Activated effector memory CD4-positive, alpha-beta T cell treated with Interleukin-2 at 50 U/mL for 16 hours (primary cell): ENCODE data around the gene TMED7.

Experiments
- DNase-seq: peaks from one replicate; pipeline ENCODE4 v3.0.0-alpha.2; 2020

TMED7 gene

DNA sequence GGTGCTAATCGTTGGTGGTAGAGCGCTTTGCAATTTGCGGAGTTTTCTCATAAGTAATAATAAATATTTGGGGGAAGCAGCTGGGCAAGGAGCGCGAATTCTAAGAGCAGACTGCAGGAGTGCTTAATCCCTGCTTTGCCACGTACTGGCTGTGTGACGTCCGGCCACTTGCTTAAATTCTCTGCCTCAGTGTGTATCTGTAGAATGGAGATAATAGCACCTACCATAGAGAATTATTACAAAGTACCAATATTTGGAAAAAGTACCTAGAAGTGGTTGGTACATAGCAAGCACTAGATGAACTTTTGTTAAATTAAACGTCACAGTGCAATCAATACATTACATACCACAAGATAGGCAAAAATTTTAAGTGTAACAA, 598 bp upstream of the TMED7 start:
- DNase-seq = no peak

DNA sequence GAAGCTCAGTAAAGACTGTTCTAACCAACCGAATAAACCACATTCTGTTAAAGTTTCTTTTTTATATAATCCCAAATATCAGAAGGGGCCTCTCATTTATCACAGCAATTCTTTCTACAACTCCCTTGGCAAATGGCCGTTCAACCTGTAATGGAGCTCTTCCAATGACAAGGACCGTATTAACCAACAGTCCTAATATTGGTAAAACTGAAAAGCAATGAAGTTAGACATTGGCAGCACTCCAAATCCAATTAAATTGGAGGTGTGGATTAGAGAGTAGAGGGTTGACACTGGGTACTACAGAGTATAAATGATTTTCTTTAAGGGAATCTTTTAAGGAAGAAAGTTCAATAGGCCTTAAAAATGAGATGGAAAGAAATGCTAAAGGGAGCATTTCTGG, 842 bp downstream of the TMED7 start:
- no peak for DNase-seq

DNA sequence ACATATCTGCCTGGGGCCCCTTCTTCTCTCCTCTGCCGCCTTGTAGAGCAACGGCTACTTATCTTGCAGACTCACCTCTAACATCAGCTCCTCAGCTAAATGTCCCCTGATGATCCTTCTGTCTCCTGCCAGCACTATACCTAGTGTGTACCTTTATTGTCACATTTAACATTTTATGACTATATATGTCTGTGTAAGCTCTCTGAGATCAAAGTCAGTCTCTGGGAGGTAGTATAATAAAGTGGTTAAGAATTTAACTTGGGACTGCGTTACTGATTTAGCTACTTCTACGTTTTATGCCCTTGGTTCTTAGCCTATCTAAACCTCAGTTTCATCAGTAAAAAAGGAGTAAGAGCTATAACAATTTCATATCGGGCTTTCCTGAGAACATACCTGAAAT, 2.2 kb downstream of the TMED7 start:
- DNase-seq = no peak

DNA sequence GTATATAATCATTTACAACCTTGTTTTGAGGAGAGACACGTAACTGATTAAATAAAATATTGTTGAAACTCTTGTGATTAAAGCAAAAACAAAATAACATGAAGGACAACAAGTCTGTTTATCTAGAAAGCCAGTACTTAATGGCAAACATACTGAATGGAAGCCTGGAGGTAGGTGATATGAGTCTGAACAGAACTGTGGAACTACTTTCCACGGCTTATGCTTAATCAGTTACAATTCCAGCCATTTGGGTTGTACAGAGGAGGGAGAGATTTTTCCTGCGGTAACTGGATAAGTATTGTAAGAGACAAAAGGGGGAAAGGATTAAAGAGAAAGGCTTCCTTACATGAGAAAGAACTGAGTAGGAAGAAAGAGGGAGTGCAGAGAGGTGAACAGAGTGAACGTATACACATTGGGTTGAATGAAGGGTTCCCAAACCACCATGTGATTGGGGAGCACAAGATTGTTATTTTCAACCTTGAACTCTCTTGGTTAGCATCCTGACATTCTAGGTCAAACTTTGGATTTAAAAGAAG, 4.4 kb downstream of the TMED7 start:
- no peak for DNase-seq

DNA sequence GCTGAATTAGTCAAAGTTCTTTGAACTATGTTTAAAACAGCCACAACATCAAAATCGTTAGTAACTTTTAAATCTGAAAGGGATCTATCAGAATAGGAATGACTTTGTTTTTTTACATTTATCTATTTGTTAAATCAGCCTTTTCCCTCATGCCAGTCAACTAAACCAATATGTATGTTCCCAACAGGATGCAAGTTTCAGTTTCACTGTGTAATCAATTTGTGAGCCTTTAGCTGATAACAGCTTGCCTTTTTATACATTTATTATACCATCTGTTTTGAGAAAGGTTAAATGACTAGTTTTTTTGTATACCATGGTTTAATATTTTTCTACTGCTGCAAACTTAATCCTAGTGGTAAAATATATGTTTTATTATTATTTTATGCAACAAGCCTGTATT, 8.9 kb downstream of the TMED7 start:
- DNase-seq = no peak

DNA sequence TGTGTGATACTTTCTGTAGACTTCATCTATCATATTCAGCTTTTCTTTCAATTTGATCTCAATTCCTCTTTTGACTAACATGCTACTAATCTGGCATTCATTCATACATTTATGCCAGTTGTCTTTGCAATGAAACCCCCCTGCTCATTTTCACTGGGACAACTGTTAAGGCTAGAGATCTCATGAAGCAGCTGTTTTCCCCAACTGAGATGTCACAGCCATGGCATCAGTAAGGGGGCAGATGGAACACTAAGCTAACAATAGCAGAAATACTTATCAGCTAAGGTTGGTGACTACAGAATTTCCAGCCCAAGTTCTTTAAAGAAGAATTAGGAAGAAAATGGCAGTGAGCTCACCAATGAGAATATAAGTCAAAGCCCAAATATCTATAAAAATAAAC, 9.4 kb downstream of the TMED7 start:
- DNase-seq = no peak

DNA sequence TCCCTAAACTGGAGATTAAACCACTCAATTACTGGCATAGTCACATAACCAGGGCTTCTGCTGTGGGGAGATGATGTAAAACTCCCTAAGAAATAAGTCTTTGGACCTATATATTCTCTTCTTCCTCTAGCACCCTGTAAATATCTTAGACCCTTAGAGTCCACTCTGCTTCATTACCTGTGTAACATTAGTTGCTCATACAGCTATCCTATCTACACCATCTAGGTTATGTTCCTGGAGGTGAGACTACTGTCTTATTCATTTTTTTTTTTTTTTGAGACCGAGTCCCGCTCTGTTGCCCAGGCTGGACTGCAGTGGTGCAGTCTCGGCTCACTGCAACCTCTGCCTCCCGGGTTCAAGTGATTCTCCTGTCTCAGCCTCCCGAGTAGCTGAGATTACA, 14.0 kb downstream of the TMED7 start:
- DNase-seq = no peak

DNA sequence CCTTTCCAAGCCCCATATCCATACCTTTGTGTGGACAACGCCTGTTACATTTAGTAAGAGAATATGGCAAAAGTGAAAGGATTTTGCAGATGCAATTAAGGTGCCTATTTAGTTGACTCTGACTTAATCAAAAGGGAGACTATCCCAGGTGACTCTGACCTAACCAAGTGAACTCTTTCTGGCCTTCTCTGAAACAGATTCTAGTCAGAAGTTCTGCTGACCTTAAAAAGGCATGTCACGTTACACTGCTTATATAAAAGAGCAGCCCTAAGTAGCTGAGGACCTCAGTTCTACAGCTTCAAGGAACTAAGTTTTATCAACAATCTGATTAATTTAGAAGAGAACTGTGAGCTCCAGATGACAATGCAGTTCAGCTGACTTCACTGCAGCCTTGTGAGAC, 17.9 kb downstream of the TMED7 start:
- DNase-seq = no peak

DNA sequence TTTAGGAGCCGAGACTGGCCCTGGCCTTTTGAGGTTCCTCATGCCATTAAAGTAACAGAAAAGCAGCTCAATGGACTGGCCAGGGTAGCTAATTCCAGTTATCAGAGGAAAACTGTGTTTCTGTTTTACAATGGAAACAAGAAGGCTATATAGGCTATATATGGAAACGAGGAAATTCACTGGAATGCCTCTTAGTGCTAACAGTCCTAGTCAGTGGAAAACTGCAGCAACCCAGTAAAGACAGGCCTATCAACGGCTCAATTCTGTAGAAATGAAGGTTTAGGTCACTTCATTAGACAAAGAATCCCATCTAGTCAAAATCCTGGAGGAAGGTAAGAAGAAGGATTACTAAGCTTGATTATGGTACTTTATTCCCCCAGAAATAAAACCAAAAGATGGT, 20.4 kb downstream of the TMED7 start:
- no peak for DNase-seq

DNA sequence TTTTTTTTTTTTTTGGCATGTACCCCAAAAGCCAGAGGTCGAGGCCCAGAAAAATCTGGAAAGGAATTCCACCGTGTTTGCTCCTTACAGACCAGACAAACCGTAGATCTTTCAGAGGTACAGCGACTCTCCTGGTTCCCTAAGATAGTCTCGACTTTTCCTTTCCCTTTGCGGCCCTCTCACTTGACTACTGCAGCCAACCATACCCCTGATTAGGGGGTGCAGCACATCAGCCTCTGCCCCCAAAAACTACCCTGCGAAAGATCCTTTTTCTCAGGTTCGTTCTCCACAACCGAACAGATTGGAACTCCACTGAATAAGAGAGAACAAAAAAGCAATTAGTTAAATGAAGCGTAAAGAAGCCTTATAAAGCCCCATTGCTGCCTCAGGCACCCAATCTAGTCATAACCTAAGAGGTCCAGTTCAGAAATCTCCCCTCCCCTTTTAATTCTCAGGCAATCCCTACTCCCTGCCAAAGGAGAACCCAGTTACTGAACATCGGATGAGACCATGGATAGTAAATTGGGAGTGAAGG, 23.2 kb downstream of the TMED7 start:
- DNase-seq = no peak

DNA sequence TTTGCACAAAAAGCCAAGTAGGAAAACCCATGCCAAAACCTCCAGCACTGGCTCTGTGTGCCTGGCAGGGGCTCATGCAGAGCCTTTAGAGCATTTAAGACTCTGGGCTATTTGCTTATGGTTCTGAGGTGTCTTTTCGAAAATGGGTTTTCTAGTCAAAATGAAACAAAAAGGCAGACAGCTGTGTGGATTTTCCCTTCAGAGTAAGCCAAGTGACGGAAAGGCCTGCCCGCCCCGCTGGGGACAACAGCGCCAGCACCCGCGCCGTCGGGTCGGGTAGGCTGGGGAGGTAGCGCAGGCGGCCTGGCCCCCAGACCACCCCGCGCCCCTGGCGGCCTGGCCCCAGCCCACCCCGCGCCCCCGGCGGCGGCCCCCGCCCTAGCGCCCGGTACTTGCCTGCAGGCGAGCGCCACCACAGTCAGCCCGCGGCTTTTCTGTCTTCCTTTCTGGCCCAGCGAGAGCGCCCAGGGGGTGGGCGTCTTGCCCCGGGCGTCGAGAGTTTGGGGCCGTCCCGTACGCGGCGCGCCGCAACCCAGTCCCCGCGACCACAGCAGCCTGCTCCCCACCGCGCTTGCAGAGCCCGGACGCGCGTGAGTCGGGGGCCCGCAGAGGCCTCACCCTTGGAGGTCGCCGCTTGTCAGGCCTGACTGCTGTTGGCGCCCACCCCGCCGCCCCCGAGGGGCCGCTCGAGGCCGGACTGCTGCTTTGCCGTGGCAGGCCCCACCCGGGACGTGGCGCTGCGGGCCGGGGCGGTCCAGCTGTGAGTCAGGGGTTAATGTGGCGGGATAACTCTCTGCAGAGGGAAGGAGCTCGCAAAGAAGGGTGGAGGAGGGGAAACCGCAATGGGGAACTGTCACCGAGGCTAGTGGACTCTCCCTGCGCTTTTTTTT, 23.9 kb downstream of the TMED7 start, which contains the start of gene TICAM2:
TSS of gene TICAM2 (minus strand) at position 779 of the 890 bp plus-strand sequence. CDS start 21,223 bp downstream, outside the sequence.
- peak; percentile 42 for DNase-seq

DNA sequence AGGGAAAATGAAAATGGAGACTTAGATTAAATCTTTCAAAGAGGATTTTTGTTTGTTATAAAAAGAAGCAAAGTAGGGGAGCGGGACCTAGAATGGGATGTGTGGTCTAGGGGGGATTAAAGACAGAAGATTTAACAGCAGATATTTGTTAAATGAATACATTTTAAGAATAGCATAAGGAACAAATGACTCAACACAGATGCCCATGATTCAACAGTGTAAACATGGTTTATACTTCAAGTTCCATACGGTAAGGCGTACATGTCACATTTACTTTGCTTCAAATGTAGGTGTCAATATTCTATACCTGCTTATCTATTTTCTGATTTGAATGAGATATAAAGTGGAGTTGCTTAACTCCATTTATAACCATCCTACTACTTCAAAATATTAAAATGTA, 25.1 kb downstream of the TMED7 start:
- DNase-seq = no peak

DNA sequence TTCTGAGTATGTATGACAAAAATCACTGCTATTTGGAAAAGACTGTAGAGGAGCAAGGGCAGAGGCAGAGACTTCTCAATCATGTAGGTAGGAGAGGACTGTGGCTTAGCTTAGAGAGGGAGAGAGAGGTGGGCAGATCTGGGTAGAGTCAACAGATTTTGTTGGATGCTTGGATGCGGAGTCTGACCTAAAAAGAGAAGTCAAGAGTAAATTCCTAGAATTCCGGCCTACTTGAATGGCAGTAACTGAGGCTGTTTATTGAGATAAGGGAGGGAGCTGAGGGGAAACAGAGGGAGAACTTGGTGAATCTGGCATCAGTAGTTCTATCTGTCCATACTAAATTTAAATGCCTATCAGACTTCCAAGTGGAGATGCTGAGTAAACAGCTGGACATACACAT, 25.9 kb downstream of the TMED7 start:
- DNase-seq = no peak

DNA sequence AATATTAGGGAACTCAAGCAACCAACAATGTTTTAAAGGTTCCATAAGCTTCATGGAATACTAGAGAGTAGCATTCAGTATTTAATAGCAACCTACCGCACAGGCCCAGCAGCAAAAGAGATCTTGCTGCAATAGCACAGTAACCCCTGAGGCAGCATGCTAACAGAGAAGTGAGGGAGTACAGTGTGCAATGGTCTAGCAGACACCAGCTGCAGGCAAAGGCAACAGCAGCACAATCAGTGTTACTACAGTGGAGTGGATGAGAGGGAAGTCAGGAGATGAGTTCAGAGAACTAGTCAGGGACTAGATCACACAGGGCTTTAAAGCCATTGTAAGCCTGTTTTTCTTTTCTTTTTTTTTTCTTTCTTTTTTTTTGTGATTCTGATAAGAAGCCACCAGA, 26.3 kb downstream of the TMED7 start:
- no peak for DNase-seq

DNA sequence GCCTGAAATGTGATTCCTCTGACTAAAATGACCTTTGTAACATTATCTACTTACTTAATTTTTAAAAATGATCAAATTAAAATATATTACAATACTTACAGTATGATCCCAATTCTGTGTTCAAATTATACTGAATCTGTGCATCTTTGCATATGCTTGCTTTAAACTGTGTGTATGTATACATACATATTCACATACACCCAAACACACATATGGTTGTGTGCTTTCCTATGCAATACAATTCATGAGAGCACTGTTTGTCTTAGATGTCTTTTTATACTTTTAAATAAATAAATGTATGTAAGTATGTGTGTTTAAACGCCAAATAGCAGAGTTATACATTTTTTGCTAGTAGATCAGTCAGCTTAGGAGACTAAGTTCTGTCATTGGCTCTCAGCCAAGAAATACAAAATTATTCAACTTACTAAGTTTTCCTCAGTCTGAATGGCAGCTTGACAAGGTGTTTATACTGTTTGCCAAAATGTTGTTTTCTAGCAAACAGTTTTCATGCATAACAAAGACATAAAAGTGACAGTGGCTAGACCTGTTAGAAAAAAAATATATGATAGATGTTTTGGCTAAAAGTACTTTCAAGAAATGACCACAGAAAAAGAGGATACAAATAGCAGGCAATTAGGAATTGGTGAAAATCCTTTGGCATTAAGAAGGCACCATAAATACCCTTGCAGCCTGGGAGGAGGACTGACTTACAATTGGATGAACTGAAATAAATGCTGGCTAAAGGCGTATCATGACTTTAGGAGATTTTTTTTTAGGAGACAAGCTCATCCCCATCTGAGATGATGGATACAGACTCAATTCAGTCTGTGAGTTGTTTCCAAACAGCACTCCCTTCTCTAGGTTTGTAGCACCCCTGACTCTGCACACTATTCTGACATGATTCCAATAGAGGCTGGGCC, 31.4 kb downstream of the TMED7 start:
- DNase-seq = no peak

DNA sequence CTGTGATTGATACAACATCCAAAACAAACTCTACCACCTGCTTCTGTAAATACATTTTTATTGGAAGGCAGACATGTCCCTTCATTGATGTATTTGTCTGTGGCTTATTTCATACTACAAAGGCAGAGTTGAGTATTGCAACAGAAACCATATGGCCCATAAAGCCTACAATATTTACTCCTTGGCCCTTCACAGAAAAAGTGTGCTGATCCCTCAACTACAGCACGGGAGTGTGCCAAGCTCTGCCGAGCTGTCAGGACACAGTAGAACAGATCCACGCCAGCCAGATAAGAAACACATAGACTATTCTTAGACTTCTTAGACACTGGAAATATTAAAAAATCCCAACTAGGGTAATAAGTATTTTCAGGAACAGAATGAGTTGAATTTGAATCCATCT, 36.8 kb downstream of the TMED7 start:
- no peak for DNase-seq

DNA sequence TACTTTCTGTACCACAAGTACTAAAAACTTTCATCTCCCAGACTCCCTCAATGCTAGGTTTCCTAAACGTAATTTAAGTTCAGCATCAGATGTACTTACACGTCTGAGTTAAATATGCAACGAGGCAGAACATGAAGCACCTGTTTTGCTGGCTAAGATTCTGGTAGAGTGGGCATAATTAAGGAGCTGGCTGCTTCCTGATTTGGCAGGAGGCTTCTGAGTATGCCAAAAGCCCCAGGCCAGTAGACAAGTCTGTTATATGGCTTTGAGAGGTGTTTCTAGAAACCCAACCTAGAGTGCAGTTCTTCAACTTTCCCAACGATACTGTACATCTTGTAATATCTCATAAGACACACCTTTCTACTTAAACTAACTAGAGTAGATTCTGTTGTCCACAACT, 37.2 kb downstream of the TMED7 start:
- DNase-seq = no peak

DNA sequence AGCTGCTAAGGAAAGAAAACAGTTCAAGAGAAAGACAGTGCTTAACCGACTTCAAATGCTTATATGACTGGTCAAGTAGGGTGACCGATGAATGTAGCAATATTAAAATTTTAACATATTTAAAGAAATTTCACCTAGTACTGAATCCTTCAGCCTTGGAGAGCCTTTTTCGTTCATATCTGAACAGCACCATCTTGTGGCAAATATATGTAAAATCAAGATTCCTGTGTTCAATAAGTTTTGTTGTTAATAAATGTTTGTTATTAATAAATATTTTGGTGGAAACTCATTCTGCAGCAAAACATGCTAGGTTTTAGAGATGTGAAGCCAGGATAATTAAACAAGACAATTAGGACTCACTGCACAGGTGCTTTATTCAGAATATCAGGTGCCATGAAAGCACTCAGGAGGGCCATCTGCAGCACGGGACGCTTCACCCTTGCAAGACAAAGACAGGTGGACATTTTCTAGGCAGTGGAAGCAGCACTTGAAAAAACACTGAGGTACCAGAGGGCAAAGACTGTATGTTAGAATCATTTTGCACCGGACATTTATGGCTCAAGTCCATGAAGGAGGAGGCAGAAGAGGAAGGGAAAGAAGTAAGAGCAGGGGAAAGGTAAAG, 39.2 kb downstream of the TMED7 start:
- DNase-seq = no peak

DNA sequence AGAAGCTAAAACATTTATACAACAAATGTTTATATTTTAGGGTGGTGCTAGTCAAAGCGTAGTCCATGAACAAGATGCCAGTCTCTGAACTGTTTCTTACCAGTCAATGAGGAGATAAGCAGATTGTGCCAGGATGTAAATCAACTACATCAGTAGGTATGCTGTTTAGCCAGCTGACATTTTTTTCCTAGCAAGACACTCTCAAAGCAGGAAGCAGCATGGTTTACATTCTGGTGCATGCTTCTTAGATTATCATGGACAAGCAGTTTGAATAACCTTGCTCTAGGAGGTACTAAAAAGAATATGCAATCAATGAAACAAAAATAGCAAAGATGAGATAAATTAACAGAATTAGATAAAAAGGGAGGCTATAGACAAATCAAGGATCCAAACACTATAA, 40.6 kb downstream of the TMED7 start:
- DNase-seq = no peak

DNA sequence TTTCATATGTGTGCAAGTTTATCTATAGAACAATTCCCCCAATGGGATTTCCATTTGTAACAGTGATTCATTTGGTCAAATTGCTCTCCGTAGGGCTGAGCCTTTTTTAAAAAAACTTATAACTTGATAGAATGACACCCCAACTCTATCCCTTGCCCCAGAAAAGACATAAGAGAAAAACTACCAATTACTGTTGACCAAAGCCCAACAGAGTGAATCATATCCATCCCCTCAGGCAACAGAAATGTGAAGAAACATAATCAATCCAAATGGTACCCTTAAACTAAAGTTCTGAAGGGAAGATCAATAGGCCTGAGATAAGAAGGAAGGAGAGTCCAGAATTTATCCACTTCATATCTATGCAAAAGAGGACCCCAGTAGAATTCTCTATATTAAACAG, 41.3 kb downstream of the TMED7 start:
- no peak for DNase-seq

DNA sequence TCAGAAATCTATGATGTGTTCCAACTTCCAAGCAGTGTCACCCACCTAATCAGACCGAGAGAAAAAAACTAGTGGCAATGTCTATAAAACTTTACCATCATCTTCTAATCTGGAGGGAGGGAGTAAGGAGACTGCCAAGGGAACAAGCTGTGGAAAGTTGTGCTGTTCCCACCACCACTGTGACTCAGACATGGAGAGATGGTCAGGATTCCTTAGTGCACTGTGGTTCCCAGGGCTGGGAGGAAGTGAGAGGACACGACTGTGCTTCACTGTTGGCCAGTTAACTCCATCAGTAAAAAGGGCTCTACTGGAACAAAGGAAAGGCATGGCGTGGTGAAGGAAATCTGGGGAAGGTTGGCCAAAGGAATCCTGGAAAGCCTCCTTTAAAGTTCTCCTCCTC, 42.4 kb downstream of the TMED7 start:
- no peak for DNase-seq

DNA sequence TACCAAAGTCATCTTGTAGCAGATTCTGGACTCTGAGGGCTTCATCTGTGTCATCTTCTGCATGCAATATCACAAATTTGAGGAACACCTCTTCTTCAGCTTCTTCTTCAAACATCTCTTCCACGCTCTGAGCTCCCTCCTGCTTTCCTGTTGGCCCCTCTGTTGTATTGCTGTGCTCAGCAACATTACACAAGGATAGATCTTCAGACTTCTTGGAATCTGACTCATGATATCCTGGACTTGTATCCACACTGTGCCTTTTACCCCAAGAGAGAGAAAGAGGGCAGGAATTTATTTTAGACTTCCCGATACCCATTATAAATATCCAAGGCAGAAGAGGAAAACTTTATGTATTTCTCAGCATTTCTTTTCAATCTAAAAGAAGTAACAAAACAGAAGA, 44.9 kb downstream of the TMED7 start:
- no peak for DNase-seq

DNA sequence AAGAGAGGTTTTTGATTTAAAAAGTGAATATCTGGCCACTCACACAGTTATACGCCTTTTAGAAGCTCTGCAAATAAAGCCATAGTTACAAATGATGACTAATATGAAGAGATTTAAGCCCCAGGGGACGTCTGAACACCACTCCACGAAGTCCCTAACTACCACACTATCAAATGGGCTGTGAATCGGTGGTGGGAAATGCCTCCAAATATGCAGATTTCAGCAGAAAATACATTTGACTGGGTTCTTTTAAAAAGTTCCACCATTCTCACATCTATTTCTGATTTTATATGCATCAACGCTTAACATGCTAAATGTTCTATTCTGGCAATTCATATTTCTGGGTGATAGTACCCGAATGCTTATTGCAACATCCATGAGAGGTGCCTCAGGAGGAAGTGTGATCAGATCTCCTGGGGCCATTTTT, 46.1 kb downstream of the TMED7 start:
- DNase-seq = no peak
